G401 (cell line): ENCODE results near the gene IL1B. TPM values are rescaled to one million over a fixed set of nuclear protein-coding genes. Genes with fewer than 3 reads are reported as not detected.

Experiments
- DNase-seq: peaks from one replicate; pipeline ENCODE4 v3.0.0-alpha.2; 2015; ENCODE audit warnings: low spot score
- in situ Hi-C: cut with HindIII; loops from 2 replicates; pipeline ENCODE4 v1.10.0; 2016; ENCODE audit warnings: low sequenced_read_pairs, mixed read lengths
- total RNA-seq: library from RNA; depleted of rRNA; stranded (reverse); fragments of >200 nt; shearing (Covaris generic); gene quantifications from 2 replicates; pipeline ENCODE4 v1.2.3, GENCODE V29; 2014

IL1B gene
- total RNA-seq, 1 experiment from 2014 or later: not detected

GRCh38 chr2:112812318-112813267, 24.0 kb downstream of the IL1B start:
- no peak for DNase-seq
- in situ Hi-C loops: no loop called here

- no peak for DNase-seq
- in situ Hi-C loops: no loop called here
Observed at GRCh38 chr2:112811841-112812306, 24.7 kb downstream of the IL1B start.

GRCh38 chr2:112811276-112811831, 25.2 kb downstream of the IL1B start:
- in situ Hi-C loops: no loop called here

GRCh38 chr2:112809112-112809511, 27.5 kb downstream of the IL1B start:
- DNase-seq: no peak
- in situ Hi-C loops: no loop called here

More at GRCh38 chr2:112811276-112811831, 25.2 kb downstream of the IL1B start:
- DNase-seq: no peak

GRCh38 chr2:112807233-112807807, 29.3 kb downstream of the IL1B start:
- in situ Hi-C loops: no loop called here
- DNase-seq: no peak

- DNase-seq: no peak
- in situ Hi-C loops: no loop called here
Observed at GRCh38 chr2:112805542-112805941, 31.0 kb downstream of the IL1B start.

- DNase-seq: no peak
- in situ Hi-C loops: no loop called here
Observed at GRCh38 chr2:112803691-112804521, 32.7 kb downstream of the IL1B start.

- in situ Hi-C loops: no loop called here
- no peak for DNase-seq
Observed at GRCh38 chr2:112800881-112801583, 35.5 kb downstream of the IL1B start.

GRCh38 chr2:112798979-112799975, 37.3 kb downstream of the IL1B start:
- DNase-seq: no peak
- in situ Hi-C loops: no loop called here

GRCh38 chr2:112796486-112796885, 40.1 kb downstream of the IL1B start:
- no peak for DNase-seq
- in situ Hi-C loops: no loop called here

GRCh38 chr2:112795774-112796173, 40.8 kb downstream of the IL1B start:
- no peak for DNase-seq
- in situ Hi-C loops: no loop called here

GRCh38 chr2:112794841-112795240, 41.7 kb downstream of the IL1B start:
- in situ Hi-C loops: no loop called here
- no peak for DNase-seq

GRCh38 chr2:112794131-112794733, 42.3 kb downstream of the IL1B start:
- no peak for DNase-seq
- in situ Hi-C loops: no loop called here

GRCh38 chr2:112793449-112793978, 43.1 kb downstream of the IL1B start:
- in situ Hi-C loops: no loop called here
- no peak for DNase-seq

GRCh38 chr2:112792419-112792818, 44.2 kb downstream of the IL1B start:
- in situ Hi-C loops: no loop called here
- no peak for DNase-seq

GRCh38 chr2:112791693-112792230, 44.8 kb downstream of the IL1B start:
- no peak for DNase-seq
- in situ Hi-C loops: no loop called here

- in situ Hi-C loops: no loop called here
Observed at GRCh38 chr2:112791019-112791418, 45.6 kb downstream of the IL1B start.

More at GRCh38 chr2:112791019-112791418, 45.6 kb downstream of the IL1B start:
- no peak for DNase-seq
